HG02870 (cell line): ENCODE results near the gene KCNIP1.

Experiments
- ATAC-seq: cut with Tn5 transposase; IDR thresholded peaks from one replicate; pipeline ENCODE4 v1.9.1; 2021; ENCODE audit warnings: mild to moderate bottlenecking, moderate library complexity; ENCODE audit not compliant: unreplicated experiment

Gene KCNIP1

DNA sequence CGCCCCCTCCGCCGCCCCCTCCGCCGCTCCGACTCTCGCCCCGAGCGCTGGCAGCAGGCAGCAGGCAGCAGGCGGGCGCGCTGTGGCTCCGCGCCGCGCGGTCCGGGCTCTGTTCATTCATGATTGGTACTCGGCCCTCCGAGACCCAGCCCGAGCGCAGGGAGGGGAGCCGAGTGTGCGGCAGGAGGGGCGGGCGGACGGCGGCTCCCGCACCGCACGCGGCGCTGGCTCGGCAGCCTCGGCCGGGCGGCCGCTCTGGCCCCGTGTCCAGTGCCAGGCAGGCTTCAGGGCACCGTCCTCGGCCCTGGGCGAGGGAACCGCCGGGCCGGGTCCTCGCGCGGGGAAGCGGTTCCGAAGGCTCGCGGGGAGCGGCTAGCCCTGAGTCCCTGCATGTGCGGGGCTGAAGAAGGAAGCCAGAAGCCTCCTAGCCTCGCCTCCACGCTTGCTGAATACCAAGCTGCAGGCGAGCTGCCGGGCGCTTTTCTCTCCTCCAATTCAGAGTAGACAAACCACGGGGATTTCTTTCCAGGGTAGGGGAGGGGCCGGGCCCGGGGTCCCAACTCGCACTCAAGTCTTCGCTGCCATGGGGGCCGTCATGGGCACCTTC, at the start of gene KCNIP1:
Gene KCNIP1 (plus strand): TSS at position 31 of the 607 bp plus-strand sequence.
- no peak for ATAC-seq

DNA sequence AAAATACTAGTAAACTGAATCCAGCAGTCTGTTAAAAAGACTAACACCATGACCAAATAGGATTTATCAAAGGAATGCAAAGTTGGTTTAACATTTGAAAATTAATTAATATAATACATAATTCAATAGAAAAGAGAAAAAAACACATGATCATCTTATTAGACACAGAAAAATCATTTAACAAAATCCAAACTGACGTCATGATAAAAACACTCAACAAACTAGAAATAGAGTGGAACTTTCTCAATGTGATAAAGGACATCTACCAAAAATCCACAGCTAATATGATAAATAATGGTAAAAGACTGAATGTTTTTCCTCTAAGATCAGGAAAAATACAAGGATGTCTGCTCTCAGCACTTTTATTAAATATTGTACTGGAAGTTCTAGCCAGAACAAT, 40.4 kb upstream of the KCNIP1 start:
- ATAC-seq, result no peak

DNA sequence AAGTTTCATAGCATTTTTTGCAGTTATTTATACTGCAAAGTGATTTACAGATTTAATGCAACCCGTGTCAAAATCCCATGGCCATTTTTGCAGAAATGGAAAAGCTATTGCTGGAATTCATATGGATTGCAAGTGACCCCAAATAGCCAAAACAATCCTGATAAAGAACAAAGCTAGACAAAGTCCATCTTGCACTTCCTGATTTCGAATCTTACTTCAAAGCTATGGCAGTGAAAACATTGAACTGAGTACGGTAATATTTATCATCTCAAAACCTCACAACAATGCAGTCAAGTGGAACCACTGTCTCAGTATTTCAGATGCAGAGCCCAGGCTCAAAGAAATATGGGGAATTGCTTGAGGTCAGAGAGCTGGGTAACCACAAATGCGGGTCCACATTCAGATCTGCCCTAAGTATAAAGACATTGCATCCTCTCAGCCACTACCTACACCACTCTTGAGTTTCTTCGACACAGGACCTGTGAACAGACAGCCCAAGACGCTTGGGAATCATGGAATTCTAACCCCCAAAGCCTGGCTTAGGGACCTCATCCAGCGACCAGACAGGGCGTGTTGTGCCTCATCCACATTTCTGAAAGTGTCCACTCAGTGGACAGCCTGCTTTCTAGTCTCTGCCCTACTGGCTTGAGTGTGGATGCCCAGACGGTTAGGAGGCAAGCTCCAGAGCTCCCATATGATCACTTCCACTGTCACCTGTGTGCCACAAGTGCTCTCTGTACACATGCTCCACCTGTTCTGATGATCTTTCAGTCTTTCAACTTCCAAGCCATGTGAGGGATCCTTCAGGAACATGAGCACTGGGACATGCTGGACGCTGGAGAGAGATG, 39.3 kb upstream of the KCNIP1 start:
- ATAC-seq, result no peak

DNA sequence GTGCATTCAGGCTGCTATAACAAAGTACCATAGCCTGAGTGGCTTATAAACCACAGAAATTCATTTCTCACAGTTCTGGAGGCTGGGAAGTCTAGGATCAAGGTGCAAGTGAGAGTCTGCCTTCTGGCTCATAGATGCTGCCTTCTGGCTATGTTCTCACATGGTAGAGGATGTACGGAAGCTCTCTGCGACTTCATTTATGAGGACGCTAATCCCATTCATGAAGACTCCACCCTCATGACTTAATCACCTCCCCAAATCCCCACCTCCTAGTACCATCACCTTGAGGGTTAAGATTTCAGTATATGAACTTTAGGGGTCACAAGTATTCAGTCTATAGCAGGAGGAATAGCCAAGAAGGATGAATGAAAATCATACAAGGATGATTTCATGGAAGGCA, 37.3 kb upstream of the KCNIP1 start:
- no peak for ATAC-seq

DNA sequence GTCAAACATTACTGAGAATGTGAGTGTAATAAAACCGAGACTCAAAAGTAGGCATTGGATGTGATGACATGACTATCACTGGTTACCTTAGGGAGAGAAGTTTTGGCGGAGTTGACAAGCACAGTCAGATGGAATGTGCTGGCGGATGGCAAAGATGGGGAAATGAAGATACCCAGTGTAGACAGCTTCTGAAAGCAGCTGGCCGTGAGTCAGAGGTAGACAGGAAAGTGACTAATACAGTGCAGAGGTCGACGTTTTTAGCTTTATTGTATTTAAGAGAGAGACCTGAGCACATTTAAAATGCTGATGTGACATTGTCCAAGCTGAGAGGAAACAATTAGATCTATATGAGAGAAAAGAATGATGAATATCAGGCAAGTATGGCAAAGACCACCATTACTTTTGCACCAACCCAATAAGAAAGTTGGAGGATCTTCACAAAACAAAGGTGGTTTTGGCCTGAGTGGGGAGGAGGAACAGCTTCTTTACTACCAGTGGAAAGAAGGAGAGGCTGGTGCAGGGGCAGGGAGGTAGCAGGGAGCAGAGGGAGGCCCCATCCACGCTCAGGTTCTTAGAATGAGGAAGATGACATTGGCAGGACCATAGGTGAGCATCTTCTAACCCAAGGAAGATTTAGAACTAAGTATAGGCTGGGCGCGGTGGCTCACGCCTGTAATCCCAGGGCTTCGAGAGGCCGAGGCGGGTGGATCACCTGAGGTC, 36.7 kb upstream of the KCNIP1 start:
- peak; percentile 84 for ATAC-seq

DNA sequence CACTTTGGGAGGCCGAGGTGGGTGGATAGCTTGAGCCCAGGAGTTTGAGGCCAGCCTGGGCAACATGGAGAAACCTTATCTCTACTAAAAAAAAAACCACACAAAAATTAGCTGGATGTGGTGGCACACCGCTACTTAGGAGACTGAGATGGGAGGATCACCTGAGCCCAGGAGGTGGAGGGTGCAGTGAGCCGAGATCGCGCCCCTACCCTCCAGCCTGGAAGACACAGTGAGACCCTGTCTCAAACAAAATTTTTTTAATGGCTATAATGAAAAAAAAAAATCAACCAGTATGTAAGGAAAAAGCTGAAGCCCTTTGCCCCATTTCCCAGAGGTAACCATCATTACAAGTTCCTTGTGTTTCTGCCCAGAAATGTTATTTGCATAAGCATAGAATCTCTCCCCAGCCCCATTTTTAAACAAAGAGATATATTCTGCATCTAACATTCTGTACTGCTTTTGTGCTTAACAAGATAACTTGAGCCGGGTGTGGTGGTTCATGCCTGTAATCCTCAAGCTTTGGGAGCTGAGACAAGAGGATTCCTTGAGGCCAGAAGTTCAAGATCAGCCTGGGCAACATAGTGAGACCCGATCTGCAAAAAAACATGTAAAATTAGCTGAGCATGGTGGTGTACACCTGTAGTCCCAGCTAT, 35.1 kb upstream of the KCNIP1 start:
- ATAC-seq, result no peak

DNA sequence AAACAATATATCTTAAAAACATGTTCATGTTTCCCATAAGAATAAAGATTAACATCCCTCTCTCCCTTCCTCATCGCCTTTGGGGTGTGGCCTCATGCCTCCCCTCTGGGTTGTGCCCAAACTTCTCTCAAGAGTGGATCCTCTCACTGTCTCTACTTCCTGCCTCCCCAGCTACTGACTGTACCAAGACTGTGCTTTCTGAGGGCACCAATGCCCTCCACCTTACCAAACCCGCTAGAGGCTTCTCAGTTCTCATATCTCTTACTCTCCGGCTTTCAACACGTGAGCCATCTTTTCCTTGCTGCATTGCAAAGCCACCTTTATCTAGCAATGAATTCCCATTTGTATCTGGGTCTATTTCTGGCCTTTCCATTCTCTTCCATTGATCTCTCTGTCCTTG, 34.4 kb upstream of the KCNIP1 start:
- no peak for ATAC-seq

DNA sequence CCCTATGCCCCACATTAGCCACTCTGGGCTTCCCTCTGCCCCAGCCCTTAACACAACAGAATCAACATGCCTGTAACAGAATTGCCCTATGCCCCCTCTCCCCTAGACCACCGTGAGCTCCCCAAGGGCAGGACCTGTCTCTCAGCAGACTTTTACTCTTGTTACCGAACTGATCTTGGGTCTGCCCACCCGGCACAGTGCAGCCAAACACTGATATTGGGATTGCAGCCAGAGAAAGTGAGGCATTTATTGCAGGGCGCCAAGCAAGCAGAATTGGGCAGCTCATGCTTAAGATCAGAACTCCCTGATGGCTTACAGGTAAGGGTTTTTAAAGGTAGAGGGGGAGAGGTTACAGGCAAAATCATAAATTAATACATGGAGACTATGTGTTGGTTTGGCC, 33.5 kb upstream of the KCNIP1 start:
- no peak for ATAC-seq

DNA sequence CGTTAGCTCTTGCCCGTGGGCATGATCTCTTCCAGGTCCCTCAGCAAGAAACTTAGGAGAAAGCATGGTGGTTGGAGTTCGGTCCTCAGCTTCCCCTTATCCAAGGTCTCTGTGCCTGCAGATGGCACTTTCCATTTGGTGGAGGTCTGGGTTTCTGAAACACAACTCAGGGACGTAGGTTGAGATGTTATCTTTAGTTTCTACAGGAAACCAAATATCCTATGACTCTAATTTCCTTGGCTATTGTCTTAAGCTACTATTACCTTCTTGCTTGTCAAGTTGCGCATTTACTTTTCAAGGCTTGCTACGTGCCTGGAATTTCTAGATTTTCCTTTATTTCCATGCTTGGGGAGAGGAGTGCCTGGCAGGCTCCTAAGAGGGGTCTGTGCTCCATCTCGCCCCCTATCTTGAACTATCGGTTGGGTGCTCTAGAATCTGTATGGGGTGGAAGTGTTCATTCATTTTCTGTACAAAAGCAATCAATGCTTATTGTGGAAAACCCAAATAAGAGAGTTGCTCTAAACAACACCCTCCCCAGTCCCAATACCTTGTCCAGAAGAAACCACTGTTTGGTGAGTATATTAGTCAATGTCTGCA, 32.9 kb upstream of the KCNIP1 start:
- no peak for ATAC-seq

DNA sequence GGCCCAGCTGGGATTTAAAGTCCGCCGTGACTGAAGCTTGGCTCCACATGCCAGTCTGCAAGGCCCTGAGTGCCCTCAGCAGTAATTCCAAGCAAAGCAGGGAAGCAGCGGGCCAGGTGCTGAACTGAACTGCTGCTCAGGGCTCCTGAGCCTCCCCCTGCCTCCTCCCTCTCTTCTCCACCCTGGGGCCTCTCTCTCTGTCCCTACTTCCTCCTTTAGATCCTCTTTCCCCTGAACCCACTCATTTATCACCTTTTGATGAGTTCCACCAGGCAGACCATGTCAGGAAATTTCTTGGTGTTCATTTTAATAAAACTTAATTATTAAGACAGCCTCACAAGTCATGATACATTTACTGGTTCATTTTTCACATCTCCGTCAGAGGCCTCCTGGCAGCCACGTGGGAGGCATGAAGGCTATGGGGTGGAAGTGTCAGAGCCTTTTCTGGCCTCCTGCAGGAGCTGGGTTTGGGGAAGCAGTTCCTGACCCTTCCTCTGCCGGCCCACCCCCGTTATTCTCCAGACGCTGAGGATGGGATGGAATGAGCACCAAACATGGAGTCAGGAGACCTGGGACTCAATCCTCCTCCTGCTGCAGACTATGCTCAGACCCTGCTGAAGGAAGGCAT, 32.2 kb upstream of the KCNIP1 start:
- no peak for ATAC-seq

DNA sequence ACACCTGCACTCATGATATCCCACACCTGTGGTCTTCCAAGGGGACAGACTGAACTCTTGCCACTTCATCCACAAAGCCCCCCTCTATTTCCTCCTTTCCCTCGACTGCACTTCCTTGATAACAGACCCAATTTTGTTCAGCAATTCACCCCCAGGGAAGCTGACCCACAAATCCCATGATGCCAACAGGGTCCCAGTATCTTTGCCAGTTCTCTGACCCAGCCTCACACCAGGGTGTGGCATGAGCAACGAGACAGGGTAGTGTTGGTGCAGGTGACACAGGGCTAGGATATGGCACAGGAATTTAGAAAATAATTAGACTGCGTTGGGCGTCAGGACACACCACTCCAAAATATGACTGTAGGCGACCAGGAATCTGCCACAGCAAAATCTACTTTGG, 30.2 kb upstream of the KCNIP1 start:
- no peak for ATAC-seq

DNA sequence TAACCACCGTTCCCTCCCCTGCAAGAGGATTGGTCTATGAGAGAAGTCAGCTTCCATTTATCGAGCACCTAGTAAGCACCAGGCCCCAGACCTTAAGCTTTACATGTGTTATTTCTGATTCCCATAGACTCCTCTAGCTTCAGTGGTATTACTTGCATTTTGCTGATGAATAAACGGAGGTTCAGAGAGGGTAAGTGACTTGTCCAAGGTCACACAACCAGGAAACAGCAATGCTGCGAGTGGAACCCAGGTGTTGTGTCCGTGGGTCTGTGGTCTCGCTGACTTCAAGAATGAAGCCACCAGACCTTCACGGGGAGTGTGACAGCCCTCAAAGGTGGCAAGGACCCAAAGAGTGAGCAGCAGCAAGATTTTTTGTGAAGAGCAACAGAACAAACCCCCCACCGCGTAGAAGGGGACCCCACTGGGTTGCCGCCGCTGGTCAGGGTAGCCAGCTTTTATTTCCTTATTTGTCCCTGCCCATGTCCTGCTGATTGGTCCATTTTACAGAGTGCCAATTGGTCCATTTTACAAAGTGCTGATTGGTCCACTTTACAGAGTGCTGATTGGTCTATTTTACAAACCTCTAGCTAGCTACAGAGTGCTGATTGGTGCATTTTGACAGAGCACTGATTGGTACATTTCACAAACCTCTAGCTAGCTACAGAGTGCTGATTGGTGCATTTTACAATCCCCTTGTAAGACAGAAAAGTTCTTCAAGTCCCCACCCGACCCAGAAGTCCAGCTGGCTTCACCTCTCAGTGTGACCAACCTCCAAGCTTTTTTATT, 29.1 kb upstream of the KCNIP1 start:
- no peak for ATAC-seq

DNA sequence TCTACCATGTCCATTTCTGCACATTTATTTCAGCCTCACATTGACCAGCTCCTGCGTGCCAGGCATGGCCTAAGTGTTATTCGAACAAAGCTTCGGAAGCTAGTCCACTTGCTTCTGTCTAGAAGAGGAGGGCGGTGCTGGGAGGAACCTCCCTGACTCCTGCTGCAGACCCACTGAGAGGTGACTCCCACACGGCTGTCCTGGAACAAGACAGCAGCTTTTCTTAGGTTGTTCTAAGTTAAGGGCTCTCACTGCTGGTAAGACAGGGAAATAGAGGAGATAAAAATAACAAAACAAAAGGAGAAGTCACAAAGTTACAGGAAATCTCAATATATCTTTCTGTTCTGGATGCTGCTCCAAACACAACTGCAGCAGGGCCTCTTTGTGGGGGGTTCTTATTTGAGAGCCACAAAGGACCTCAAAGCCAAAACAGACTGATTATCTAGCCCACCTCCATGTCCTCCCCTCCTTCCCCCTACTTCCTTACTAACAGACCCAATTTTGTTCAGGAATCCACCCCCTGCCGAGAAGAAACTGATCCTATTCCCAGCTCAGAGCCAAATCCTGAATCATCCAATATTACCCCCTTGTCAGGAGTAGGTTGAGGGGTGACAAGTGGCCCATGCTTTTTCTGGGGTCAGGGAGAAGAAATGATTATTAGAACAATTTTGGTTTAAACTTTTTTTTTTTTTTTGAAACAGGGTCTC, 28.4 kb upstream of the KCNIP1 start:
- ATAC-seq, result no peak

DNA sequence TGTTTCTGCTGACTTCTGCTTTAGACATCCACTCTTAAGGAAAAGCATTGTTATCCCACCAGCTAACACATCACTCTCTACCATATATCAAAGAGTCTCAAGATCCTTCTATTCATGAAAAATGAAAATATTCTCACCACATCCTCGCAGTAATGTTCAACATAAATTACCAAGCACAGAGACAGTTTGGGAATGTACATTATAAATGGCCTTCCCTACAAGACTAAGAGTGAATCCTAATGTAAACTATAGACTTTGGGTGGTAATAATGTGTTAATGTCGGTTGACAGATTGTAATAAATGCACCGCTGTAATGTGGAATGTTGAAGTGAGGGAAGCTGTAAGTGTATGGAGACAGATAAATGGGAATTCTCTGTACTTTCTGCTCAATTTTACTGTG, 27.1 kb upstream of the KCNIP1 start:
- no peak for ATAC-seq

DNA sequence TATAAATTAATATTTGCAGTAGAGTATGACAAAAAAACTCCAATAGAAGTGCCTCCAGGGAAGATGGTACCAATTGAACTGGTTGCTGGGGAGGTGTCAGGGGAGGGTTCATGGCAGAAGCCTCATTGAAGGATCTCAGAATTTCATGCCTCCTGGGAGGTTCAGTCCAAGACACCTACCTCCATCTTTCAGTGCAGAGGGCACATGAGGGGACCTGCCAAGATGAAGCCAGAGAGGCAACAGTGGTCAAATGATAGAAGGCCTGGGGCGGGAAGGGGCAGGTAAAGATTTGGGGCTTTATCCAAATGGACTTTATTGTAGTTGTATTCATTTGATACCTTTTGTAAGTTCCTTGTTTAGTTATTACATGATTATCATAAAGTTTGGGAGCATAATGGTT, 25.9 kb upstream of the KCNIP1 start:
- no peak for ATAC-seq

DNA sequence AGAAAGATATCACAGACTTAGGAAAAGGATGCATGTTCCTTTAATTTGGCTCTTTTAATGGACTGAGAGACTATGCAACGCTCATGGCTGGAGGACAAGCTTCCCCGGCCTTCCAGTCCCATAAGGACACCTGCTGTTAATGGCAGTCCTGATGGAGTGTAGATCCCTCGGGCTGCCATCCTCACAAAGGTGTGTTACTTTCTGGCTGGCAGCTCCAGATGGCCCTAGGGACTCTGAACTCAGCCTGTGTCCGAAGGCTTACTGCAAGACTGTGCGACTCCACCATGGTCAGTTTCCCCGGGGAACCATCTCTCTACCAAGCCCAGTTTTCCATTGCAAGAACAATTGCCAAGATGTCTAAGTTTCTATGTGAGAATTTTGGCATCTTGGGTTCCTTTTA, 25.5 kb upstream of the KCNIP1 start:
- ATAC-seq, result no peak

DNA sequence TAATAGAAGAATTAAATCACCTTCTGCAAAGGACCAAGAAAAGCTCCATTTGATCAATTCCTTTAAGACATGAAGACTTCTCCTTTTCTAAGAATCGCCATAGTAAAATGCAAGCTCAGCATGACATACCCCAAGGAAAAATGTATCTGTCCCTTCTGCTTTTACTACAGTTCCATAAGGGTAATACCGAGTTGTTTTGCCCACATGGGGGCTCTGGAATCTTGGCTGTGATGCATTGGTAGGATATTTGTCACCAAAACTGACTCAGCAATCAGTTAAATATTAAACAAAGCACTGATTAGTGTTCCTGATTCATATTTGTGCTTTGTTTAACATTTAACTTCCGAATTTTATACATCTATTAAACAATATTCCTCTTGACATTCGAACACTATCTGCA, 24.3 kb upstream of the KCNIP1 start:
- no peak for ATAC-seq

DNA sequence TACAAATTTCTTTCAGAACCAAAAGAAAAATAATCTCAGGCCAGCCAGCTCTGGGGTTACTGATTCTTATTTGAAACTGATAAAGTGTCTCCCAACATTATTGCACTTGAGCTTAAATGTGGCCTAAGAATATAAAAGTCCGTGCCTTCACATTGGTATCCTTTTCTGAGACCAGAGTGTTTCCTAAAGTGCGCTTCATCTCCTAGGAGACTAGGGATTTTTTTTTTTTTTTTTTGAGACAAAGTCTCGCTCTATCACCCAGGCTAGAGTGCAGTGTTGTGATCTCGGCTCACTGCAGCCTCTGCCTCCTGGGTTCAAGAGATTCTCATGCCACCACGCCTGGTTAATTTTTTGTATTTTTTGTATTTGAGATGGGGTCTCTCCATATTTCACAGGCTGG, 23.6 kb upstream of the KCNIP1 start:
- ATAC-seq, result no peak

DNA sequence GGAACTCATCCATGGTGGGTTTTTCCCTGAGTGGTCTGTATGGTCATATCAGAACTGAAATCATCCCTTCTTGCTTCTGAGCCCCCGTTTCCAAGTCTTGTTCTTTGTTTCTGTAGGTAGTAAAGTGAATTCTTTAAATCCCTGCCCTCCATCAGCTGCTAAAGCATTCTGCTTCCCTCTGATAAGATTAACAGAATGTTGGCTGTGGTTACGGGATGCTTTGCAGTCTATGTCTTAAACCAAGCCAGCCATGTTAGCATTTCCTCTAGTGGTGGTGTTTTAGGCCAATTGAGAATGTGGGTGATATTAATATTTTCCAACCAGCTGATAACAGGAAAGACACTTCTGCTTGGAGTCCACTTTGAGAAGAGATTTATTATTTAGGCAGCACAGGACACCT, 22.0 kb upstream of the KCNIP1 start:
- no peak for ATAC-seq
